ENCODE data around the gene ORM1. TPM values are rescaled to one million over a fixed set of nuclear protein-coding genes. Genes with fewer than 3 reads are reported as not detected.

ORM1 gene
- total and polyA plus RNA-seq, 2 donors from 2014 or later, result 0.73 TPM; not detected in 1

DNA sequence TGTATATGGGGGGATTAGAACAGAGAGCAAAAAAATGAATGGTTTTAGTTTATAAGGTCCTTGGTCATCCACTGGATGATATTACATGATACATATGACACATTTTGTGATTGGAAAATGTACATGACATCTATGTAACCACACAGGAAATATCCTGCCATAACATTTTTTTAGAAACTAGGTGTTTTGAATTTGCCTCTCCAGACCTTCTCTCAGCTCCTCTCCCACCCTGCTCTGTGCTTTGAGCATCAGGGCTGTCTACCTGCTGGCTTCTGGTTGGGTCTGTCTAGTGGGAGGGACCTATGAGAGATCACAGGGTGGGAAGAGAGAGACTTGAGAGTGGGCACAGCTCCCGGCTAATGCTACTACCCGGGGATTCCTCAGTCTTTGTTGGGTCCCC, 40.5 kb downstream of the ORM1 start:
- Histone ChIP-seq H3K9ac (ENCODE audit: low read length in 3 of 3) (no peak overlapping the region), H3K36me3 (ENCODE audit: control insufficient read depth in 2 of 3, insufficient read depth in 3 of 3, low read length in 3 of 3) (peaks cover 7 to 43% (median 21%) of the 10 kb centered on the region in 3 donors), H3K27me3 (ENCODE audit: control insufficient read depth, insufficient read depth, low read length) (no peaks in the 10 kb centered on the region), H3K4me3 (ENCODE audit: low read length in 3 of 3) (no peak overlapping the region), H3K4me1 (ENCODE audit: control insufficient read depth in 2 of 3, insufficient read depth in 2 of 3, low read depth in 1 of 3, low read length in 3 of 3) (no peaks in the 10 kb centered on the region), H3K27ac (ENCODE audit: low read depth in 2 of 2, low read length in 2 of 2) (no peak overlapping the region), H3K9me3 (ENCODE audit: control insufficient read depth in 2 of 3, insufficient read depth in 1 of 3, low read length in 3 of 3) (no peaks in the 10 kb centered on the region)
- peak in 1 of 5 donors; percentile 25 for DNase-seq
- no peak for FAIRE-seq
- intact Hi-C loops (cut with DNase I), result no loop called here
- TF ChIP-seq, protein P1, sequence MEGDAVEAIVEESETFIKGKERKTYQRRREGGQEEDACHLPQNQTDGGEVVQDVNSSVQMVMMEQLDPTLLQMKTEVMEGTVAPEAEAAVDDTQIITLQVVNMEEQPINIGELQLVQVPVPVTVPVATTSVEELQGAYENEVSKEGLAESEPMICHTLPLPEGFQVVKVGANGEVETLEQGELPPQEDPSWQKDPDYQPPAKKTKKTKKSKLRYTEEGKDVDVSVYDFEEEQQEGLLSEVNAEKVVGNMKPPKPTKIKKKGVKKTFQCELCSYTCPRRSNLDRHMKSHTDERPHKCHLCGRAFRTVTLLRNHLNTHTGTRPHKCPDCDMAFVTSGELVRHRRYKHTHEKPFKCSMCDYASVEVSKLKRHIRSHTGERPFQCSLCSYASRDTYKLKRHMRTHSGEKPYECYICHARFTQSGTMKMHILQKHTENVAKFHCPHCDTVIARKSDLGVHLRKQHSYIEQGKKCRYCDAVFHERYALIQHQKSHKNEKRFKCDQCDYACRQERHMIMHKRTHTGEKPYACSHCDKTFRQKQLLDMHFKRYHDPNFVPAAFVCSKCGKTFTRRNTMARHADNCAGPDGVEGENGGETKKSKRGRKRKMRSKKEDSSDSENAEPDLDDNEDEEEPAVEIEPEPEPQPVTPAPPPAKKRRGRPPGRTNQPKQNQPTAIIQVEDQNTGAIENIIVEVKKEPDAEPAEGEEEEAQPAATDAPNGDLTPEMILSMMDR (IDR thresholded peaks at IDR 0.05; ENCODE audit: borderline replicate concordance, extremely low read depth, insufficient read depth), result no peak

- no peak for FAIRE-seq
- H3K9me3 ChIP-seq (ENCODE audit: control insufficient read depth in 2 of 3, insufficient read depth in 1 of 3, low read length in 3 of 3), result no peaks in the 10 kb centered on the region
- DNase-seq, result peak in 3 of 5 donors; percentile 21 to 74 (median 37)
- peaks cover 7 to 40% (median 17%) of the 10 kb centered on the region in 3 donors for H3K36me3 ChIP-seq (ENCODE audit: control insufficient read depth in 2 of 3, insufficient read depth in 3 of 3, low read length in 3 of 3)
- TF ChIP-seq, protein P1 (IDR thresholded peaks at IDR 0.05; ENCODE audit: borderline replicate concordance, extremely low read depth, insufficient read depth), result no peak
- no peak overlapping the region for H3K27ac ChIP-seq (ENCODE audit: low read depth in 2 of 2, low read length in 2 of 2)
- no peak overlapping the region for H3K4me3 ChIP-seq (ENCODE audit: low read length in 3 of 3)
- H3K27me3 ChIP-seq (ENCODE audit: control insufficient read depth, insufficient read depth, low read length), result no peaks in the 10 kb centered on the region
- no peak overlapping the region for H3K9ac ChIP-seq (ENCODE audit: low read length in 3 of 3)
- no peaks in the 10 kb centered on the region for H3K4me1 ChIP-seq (ENCODE audit: control insufficient read depth in 2 of 3, insufficient read depth in 2 of 3, low read depth in 1 of 3, low read length in 3 of 3)
- intact Hi-C loops (cut with DNase I), result no loop called here
These were observed 41.5 kb downstream of the ORM1 start for GRCh38 chr9:114364134-114365041.

- FAIRE-seq (no peak), DNase-seq (no peak)
- no peaks in the 10 kb centered on the region for H3K27me3 ChIP-seq (ENCODE audit: control insufficient read depth, insufficient read depth, low read length)
- H3K9ac ChIP-seq (ENCODE audit: low read length in 3 of 3), result no peak overlapping the region
- no peak overlapping the region for H3K4me3 ChIP-seq (ENCODE audit: low read length in 3 of 3)
- H3K4me1 ChIP-seq (ENCODE audit: control insufficient read depth in 2 of 3, insufficient read depth in 2 of 3, low read depth in 1 of 3, low read length in 3 of 3), result no peaks in the 10 kb centered on the region
- TF ChIP-seq, protein P1 (IDR thresholded peaks at IDR 0.05; ENCODE audit: borderline replicate concordance, extremely low read depth, insufficient read depth), result no peak
- no peaks in the 10 kb centered on the region for H3K9me3 ChIP-seq (ENCODE audit: control insufficient read depth in 2 of 3, insufficient read depth in 1 of 3, low read length in 3 of 3)
- H3K27ac ChIP-seq (ENCODE audit: low read depth in 2 of 2, low read length in 2 of 2), result no peak overlapping the region
- intact Hi-C loops (cut with DNase I), result no loop called here
- peaks cover 7 to 32% (median 17%) of the 10 kb centered on the region in 3 donors for H3K36me3 ChIP-seq (ENCODE audit: control insufficient read depth in 2 of 3, insufficient read depth in 3 of 3, low read length in 3 of 3)
These were observed 42.3 kb downstream of the ORM1 start for GRCh38 chr9:114365194-114365593.
